AG09319 (cell line): ENCODE data around the gene C2CD4C.
"Not testable (repeated sequence)": the region's sequence is repeated elsewhere in the genome, so short reads cannot be mapped to it uniquely, and the experiment has no call there.

Experiments
- DNase-seq: peaks from one replicate; pipeline ENCODE4 v3.0.0-alpha.2; 2010; ENCODE audit warnings: low read depth; ENCODE audit errors: extremely low read depth
- TF ChIP-seq, protein P1 (sequence below): IDR thresholded peaks from 2 replicates; pipeline ENCODE4 v1.5.1; 2011; ENCODE audit warnings: low read depth, mild to moderate bottlenecking, inconsistent platforms, low read length, moderate library complexity

C2CD4C gene

GRCh38 chr19:391207-391557 is 17.8 kb downstream of the C2CD4C start:
- DNase-seq = no peak
- TF ChIP-seq, protein P1, sequence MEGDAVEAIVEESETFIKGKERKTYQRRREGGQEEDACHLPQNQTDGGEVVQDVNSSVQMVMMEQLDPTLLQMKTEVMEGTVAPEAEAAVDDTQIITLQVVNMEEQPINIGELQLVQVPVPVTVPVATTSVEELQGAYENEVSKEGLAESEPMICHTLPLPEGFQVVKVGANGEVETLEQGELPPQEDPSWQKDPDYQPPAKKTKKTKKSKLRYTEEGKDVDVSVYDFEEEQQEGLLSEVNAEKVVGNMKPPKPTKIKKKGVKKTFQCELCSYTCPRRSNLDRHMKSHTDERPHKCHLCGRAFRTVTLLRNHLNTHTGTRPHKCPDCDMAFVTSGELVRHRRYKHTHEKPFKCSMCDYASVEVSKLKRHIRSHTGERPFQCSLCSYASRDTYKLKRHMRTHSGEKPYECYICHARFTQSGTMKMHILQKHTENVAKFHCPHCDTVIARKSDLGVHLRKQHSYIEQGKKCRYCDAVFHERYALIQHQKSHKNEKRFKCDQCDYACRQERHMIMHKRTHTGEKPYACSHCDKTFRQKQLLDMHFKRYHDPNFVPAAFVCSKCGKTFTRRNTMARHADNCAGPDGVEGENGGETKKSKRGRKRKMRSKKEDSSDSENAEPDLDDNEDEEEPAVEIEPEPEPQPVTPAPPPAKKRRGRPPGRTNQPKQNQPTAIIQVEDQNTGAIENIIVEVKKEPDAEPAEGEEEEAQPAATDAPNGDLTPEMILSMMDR = no peak

DNA sequence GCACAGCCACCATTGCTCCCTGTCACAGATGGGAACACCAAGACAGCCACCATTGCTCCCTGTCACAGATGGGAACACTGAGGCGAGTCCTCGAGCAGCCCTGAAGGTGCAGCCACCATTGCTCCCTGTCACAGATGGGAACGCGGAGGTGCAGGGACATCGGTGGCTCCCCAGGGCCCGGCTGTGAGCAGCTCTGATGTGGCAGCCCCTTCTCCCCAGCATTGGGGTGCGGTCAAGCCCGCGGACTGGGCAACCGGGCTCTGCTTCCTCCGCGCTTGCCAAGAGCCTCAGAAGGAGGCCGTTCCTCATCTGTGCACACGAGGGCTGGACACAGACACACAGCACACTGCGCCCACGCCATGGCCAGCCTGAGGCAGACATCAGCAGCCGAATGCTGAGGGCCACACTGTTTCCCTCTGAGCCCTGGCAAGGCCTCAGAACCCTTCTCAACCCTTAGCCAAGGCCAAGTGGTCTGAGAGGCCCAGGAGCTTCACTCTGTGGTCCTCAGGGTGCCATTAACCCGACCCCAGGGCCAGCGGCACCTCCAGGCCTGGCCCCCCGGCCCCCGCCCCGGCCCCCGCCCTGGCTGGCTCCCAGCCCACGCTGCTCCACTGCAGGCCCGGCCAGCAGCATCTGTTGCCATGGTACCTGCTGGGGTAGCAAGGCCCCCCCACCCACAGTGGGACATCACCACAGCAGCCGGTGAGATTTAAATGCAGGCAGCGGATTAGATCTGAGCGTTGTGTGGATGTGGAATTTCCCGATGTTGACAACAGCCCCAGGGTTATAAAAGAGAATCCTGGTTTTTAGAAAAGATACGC is 18.4 kb downstream of the C2CD4C start:
- DNase-seq = no peak
- TF ChIP-seq, protein P1 = no peak

DNA sequence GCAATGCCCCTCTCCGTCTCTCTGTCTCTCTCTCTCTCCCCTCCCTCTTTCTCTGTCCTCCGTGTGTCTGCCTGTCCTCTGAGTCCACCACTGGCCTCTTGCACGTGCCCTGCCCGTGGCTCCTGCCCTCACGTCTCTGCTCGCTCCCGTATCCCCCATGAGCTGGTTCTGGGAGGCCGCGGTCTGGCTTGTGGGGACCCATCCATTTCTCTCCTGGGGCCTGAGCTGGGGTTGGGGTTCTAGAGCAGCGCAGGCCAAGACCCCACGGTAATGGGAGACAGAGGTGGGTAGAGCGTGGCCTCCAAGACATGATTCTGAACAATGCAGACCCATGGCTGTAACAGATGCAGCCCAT is 19.0 kb downstream of the C2CD4C start:
- DNase-seq = no peak
- TF ChIP-seq, protein P1 = no peak

GRCh38 chr19:389255-389934 is 19.6 kb downstream of the C2CD4C start:
- no peak for DNase-seq
- TF ChIP-seq, protein P1 = no peak

DNA sequence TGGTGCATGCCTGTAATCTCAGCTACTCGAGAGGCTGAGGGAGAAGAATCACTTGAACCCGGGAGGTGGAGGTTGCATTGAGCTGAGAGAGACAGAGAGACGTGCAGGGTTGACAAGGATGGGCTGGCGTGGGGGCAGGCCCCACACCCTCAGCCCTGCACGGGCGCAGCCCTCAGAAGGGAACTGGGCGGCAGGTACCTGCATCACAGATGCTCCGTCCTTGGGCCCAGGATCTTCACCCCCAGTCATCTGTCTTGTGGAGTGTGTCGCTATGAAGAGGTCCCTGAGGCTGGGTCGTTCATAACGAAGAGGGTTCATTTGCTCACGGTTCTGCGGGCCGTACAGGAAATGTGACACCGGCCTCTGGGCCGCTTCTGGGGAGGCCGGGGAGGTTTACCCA is 20.3 kb downstream of the C2CD4C start:
- TF ChIP-seq, protein P1 = no peak
- no peak for DNase-seq

- no peak for DNase-seq
- TF ChIP-seq, protein P1 = no peak
These were observed 21.2 kb downstream of the C2CD4C start for GRCh38 chr19:387777-388176.

DNA sequence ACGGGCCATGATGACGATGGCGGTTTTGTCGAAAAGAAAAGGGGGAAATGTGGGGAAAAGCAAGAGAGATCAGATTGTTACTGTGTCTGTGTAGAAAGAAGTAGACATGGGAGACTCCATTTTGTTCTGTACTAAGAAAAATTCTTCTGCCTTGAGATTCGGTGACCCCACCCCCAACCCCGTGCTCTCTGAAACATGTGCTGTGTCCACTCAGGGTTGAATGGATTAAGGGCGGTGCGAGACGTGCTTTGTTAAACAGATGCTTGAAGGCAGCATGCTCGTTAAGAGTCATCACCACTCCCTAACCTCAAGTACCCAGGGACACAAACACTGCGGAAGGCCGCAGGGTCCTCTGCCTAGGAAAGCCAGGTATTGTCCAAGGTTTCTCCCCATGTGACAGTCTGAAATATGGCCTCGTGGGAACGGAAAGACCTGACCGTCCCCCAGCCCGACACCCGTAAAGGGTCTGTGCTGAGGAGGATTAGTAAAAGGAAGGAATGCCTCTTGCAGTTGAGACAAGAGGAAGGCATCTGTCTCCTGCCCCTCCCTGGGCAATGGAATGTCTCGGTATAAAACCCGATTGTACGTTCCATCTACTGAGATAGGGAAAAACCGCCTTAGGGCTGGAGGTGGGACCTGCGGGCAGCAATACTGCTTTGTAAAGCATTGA is 22.2 kb downstream of the C2CD4C start:
- not testable (repeated sequence) for DNase-seq

DNA sequence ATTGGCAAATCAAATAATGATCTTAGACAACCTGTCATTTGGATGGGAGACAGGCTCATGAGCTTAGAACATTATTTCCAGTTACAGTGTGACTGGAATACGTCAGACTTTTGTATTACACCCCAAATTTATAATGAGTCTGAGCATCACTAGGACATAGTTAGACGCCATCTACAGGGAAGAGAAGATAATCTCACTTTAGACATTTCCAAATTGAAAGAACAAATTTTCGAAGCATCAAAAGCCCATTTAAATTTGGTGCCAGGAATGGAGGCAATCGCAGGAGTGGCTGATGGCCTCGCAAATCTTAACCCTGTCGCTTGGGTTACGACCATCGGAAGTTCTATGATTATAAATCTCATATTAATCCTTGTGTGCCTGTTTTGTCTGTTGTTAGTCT is 22.8 kb downstream of the C2CD4C start:
- not testable (repeated sequence) for DNase-seq
